Measurements from ENCODE around the gene CFAP74. TPM values are rescaled to one million over a fixed set of nuclear protein-coding genes. Genes with fewer than 3 reads are reported as not detected.

Gene CFAP74
- total RNA-seq, 4 donors from 2014 or later, result 0.24 TPM; not detected in 3

DNA sequence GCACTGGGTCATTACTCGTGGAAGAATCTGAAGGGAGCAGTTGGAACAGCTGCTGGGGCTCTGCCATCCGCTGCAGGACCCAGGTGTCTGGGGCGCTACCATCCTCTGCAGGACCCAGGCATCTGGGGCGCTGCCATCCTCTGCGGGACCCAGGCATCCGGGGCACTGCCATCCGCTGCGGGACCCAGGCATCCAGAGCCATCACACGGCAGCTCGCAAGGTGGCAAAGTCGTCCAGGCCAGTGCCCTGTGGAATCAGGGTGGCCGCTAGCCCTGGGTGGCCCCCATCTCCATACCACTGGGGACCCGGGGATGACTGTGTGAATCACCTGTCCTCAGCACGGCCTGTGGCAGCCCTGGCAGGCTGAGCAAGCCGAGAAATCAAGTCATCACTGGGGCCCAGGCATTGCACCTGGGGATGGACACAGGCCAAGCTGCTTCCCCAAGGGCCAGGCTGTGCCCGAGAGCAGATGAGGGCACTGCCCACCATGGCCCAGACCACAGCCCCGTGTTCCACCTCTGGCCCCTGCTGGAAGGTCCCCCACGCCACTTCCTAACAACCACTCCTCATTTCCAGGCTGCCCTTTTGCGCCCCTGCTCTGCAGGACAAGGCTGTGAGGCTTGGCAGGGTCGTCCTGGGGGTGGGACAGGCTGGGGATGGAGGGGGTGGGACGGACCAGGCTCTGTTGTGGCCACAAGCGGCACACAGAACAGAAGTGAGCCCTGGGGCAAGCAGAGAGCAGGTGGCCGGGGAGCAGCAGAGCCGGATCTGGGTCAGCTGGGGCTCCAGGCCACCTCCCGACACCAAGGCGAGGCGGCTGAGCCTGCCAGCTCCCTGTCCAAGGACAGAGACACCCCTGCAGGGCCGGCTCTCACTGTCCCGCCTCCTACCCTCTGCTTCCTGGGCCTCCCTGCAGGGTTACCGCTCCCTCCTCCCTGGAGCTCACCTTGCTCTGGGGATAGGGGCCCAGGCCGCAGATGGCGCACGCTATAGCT lies 28.3 kb upstream of the CFAP74 start:
- ATAC-seq (ENCODE audit: low FRiP score), result no peak
- DNase-seq (ENCODE audit: low spot score), result no peak
- TF ChIP-seq, protein P1, sequence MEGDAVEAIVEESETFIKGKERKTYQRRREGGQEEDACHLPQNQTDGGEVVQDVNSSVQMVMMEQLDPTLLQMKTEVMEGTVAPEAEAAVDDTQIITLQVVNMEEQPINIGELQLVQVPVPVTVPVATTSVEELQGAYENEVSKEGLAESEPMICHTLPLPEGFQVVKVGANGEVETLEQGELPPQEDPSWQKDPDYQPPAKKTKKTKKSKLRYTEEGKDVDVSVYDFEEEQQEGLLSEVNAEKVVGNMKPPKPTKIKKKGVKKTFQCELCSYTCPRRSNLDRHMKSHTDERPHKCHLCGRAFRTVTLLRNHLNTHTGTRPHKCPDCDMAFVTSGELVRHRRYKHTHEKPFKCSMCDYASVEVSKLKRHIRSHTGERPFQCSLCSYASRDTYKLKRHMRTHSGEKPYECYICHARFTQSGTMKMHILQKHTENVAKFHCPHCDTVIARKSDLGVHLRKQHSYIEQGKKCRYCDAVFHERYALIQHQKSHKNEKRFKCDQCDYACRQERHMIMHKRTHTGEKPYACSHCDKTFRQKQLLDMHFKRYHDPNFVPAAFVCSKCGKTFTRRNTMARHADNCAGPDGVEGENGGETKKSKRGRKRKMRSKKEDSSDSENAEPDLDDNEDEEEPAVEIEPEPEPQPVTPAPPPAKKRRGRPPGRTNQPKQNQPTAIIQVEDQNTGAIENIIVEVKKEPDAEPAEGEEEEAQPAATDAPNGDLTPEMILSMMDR (IDR thresholded peaks at IDR 0.05), result no peak

DNA sequence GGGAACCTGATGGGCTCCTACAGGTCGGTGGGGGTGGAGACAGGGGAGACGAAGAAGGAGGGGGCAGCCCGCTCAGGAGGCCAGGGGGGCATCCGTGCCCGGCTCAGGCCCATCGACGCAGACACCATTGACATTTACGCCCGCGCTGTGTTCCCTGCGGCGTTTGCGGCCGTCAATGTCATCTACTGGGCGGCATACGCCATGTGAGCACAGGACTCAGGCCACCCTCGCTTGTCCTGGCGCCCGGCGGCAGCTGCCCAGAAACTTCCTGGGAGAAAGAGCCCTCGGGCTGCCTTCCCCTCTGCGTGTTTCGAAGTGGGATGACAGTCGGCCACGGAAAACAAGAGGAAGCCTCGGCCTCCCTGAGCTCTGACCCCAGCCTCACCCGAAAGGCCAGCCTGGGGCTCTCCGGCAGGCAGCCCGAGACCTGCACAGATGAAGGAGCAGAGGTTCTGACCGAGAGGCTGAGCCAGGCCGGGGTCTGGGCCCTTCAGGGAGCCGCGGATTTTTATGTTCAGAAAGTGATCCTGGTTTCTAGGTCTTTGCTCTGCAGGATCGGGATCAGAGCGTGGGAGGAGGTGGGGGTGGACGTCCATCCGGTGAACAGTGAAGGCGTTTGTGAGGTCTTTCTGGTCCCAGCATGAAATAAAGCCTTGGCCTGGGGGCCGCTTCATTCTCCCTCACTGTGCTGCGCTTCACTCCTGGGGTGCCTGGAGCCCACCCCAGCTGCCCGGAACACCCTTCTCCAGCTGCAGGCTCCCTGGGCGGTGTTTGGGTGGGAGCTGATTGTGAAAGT lies 26.7 kb upstream of the CFAP74 start:
- TF ChIP-seq, protein P1 (IDR thresholded peaks at IDR 0.05), result no peak
- no peak for DNase-seq (ENCODE audit: low spot score)
- ATAC-seq (ENCODE audit: low FRiP score), result no peak

- TF ChIP-seq, protein P1 (IDR thresholded peaks at IDR 0.05), result no peak
- DNase-seq (ENCODE audit: low spot score), result no peak
- no peak for ATAC-seq (ENCODE audit: low FRiP score)
Observed at GRCh38 chr1:2029561-2029960, 26.0 kb upstream of the CFAP74 start.

DNA sequence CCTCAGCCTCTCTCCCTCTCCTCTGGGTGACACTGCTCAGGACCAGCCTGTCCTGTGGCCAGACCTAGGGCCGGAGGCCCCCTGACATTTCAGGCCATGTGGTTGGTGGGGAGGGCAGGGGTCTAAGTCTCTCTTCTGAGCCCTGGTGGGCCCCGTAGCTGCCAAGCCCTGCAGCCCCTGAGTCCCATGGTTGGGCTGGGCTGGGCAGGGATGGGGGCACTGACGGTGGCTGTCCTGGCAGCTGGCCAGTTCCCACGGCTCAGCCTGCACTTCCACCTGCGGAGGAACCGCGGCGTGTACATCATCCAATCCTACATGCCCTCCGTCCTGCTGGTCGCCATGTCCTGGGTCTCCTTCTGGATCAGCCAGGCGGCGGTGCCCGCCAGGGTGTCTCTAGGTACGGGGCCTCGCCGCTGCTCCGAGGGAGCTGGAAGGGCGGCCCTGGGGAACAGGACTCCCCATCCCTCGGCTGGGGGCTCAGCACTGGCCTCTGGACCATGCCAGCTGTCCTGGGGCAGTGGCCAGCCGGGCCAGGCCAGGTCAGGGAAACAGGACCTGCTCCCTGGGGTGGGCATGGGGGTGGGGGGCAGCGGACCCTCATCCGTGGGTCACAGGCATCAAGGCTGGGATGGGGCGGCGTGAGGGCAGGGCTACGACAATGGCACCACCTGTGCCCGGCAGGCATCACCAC lies 25.4 kb upstream of the CFAP74 start:
- DNase-seq (ENCODE audit: low spot score) (no peak), ATAC-seq (ENCODE audit: low FRiP score) (no peak)
- TF ChIP-seq, protein P1 (IDR thresholded peaks at IDR 0.05), result no peak

GRCh38 chr1:2027961-2028583 lies 24.5 kb upstream of the CFAP74 start:
- TF ChIP-seq, protein P1 (IDR thresholded peaks at IDR 0.05), result no peak
- no peak for ATAC-seq (ENCODE audit: low FRiP score)
- no peak for DNase-seq (ENCODE audit: low spot score)

DNA sequence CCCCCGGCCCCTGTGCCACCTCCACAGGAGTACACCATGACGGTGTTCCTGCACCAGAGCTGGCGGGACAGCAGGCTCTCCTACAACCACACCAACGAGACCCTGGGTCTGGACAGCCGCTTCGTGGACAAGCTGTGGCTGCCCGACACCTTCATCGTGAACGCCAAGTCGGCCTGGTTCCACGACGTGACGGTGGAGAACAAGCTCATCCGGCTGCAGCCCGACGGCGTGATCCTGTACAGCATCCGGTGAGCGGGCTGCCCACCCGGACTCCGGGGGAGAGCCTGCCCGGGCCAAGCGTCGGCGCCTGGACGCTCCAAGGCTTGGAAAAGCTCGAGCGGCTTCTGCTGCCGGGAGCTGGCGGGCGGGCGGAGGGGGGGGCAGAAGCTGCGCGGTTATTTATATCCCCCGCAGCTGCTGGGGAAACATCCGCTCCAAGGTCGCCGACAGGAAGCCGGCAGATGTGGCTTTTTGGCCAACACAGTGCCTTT lies 21.9 kb upstream of the CFAP74 start:
- no peak for ATAC-seq (ENCODE audit: low FRiP score)
- TF ChIP-seq, protein P1 (IDR thresholded peaks at IDR 0.05), result no peak
- no peak for DNase-seq (ENCODE audit: low spot score)
